Coronary artery (tissue), 2 donors: ENCODE results near the gene PSD.

ENCODE experiments used
- DNase-seq: peaks from one replicate; pipeline ENCODE4 v3.0.0-alpha.2; 2017; ENCODE audit warnings: low spot score
- H3K27ac ChIP-seq, 2 donors: fragments of 200-600 bp; sonication (generic); one replicate each; pipeline ENCODE4 v1.5.1; 2016 to 2019
- H3K4me3 ChIP-seq: fragments of 200-600 bp; sonication (generic); 2 replicates; pipeline ENCODE4 v1.5.1; 2016; ENCODE audit warnings: mild to moderate bottlenecking, moderate library complexity
- CTCF ChIP-seq: fragments of 200-600 bp; sonication (generic); IDR thresholded peaks from one replicate; pipeline ENCODE4 v1.5.1; 2019; ENCODE audit warnings: antibody characterized with exemption

PSD gene

GRCh38 chr10:102438374-102438773 lies 19.8 kb upstream of the PSD start:
- Histone ChIP-seq H3K27ac (no peak overlapping the region), H3K4me3 (no peak overlapping the region)
- no peak for DNase-seq
- no peak for TF ChIP-seq CTCF

- H3K27ac ChIP-seq = no peak overlapping the region
- no peak overlapping the region for H3K4me3 ChIP-seq
- TF ChIP-seq CTCF = no peak
- DNase-seq = no peak
These were observed 18.9 kb upstream of the PSD start for GRCh38 chr10:102437515-102437914.

GRCh38 chr10:102436312-102436711 lies 17.7 kb upstream of the PSD start:
- no peak for DNase-seq
- H3K4me3 ChIP-seq = peak overlapping the region; percentile 47
- H3K27ac ChIP-seq = no peak overlapping the region

GRCh38 chr10:102435529-102436233 lies 17.1 kb upstream of the PSD start:
- DNase-seq = no peak
- peak overlapping the region; percentile 47 for H3K4me3 ChIP-seq
- H3K27ac ChIP-seq = peak overlapping the region in 1 of 2 donors; percentile 67
- no peak for TF ChIP-seq CTCF

More at GRCh38 chr10:102436312-102436711, 17.7 kb upstream of the PSD start:
- TF ChIP-seq CTCF = no peak

GRCh38 chr10:102435133-102435497 lies 16.5 kb upstream of the PSD start:
- peak overlapping the region; percentile 47 for H3K4me3 ChIP-seq
- DNase-seq = no peak
- H3K27ac ChIP-seq = peak overlapping the region in 1 of 2 donors; percentile 67
- no peak for TF ChIP-seq CTCF

- DNase-seq = no peak
- no peak for TF ChIP-seq CTCF
- Histone ChIP-seq H3K4me3 (peak overlapping the region; percentile 47), H3K27ac (peak overlapping the region in 1 of 2 donors; percentile 67)
These were observed 16.0 kb upstream of the PSD start for GRCh38 chr10:102434394-102435132.

- DNase-seq = no peak
- Histone ChIP-seq H3K4me3 (no peak overlapping the region), H3K27ac (peak overlapping the region in 1 of 2 donors; percentile 35)
- no peak for TF ChIP-seq CTCF
These were observed 15.0 kb upstream of the PSD start for GRCh38 chr10:102433619-102434046.
